NCI-H2081 treated with DMSO at 0.1 percent for 48 hours (cell line): ENCODE data around the gene TRMU.

Experiments used
- DNase-seq: peaks from one replicate; lab custom pipeline; 2025; lab: John Stamatoyannopoulos, UW

The TRMU gene

GRCh38 chr22:46335201-46336118 is at the start of gene TRMU:
Gene TRMU, plus strand, starts transcription at chr22:46335714. Its CDS starts 51 bp downstream, at chr22:46335765.
- no peak for DNase-seq

- no peak for DNase-seq
Observed at GRCh38 chr22:46286006-46286405, 49.5 kb upstream of the TRMU start.

- DNase-seq: no peak
Observed at GRCh38 chr22:46286941-46287872, 48.3 kb upstream of the TRMU start.

GRCh38 chr22:46287873-46288751 is 47.4 kb upstream of the TRMU start:
- no peak for DNase-seq

GRCh38 chr22:46288846-46289243 is 46.7 kb upstream of the TRMU start:
- DNase-seq: no peak

GRCh38 chr22:46289244-46289891 is 46.1 kb upstream of the TRMU start:
- DNase-seq: no peak

GRCh38 chr22:46290121-46290842 is 45.2 kb upstream of the TRMU start:
- DNase-seq: no peak

- DNase-seq: no peak
Observed at GRCh38 chr22:46290843-46291785, 44.4 kb upstream of the TRMU start.

GRCh38 chr22:46292173-46292572 is 43.3 kb upstream of the TRMU start:
- DNase-seq: no peak

GRCh38 chr22:46292732-46293131 is 42.8 kb upstream of the TRMU start:
- DNase-seq: no peak

GRCh38 chr22:46293577-46294260 is 41.8 kb upstream of the TRMU start:
- no peak for DNase-seq

GRCh38 chr22:46294784-46295183 is 40.7 kb upstream of the TRMU start:
- no peak for DNase-seq

- DNase-seq: no peak
Observed at GRCh38 chr22:46295277-46295971, 40.1 kb upstream of the TRMU start.

GRCh38 chr22:46296257-46297150 is 39.0 kb upstream of the TRMU start, which contains the start of gene GTSE1:
Gene GTSE1, plus strand, starts transcription at chr22:46296870. Its CDS starts 531 bp downstream, at chr22:46297401.
- DNase-seq: peak; percentile 72

- no peak for DNase-seq
Observed at GRCh38 chr22:46297151-46297812, 38.2 kb upstream of the TRMU start.

- DNase-seq: no peak
Observed at GRCh38 chr22:46299101-46299500, 36.4 kb upstream of the TRMU start.
